HUDEP-2 (cell line): Measurements from ENCODE around the gene DNAJC6.
A peak's percentile ranks its signal among the peaks of the same experiment; 100 is the strongest.
"Not testable (repeated sequence)": the region's sequence is repeated elsewhere in the genome, so short reads cannot be mapped to it uniquely, and the experiment has no call there.

ENCODE experiments used
- DNase-seq, 76 experiments: peaks; one replicate each; lab custom pipeline; 2025; ENCODE audit not compliant: unreplicated experiment in 76 of 76; lab: John Stamatoyannopoulos, UW

Gene DNAJC6

GRCh38 chr1:65423884-65424572 is 114.7 kb downstream of the DNAJC6 start:
- DNase-seq = peak in 17 of 76 experiments; percentile 6 to 69 (median 34)

- DNase-seq = no peak
These were observed 115.2 kb downstream of the DNAJC6 start for GRCh38 chr1:65424573-65424889.

- DNase-seq = no peak
These were observed 115.7 kb downstream of the DNAJC6 start for GRCh38 chr1:65425006-65425405.

GRCh38 chr1:65425697-65426096 is 116.4 kb downstream of the DNAJC6 start:
- DNase-seq = no peak

- DNase-seq = peak in 1 of 76 experiments; percentile 15
These were observed 119.7 kb downstream of the DNAJC6 start for GRCh38 chr1:65429078-65429477.

GRCh38 chr1:65429806-65430205 is 120.5 kb downstream of the DNAJC6 start:
- no peak for DNase-seq

- DNase-seq = peak in 32 of 76 experiments; percentile 4 to 71 (median 36)
These were observed 121.9 kb downstream of the DNAJC6 start for GRCh38 chr1:65431111-65431705.

- DNase-seq = no peak
These were observed 123.6 kb downstream of the DNAJC6 start for GRCh38 chr1:65432918-65433317.

GRCh38 chr1:65434255-65434654 is 124.9 kb downstream of the DNAJC6 start:
- no peak for DNase-seq

GRCh38 chr1:65434760-65435159 is 125.4 kb downstream of the DNAJC6 start:
- DNase-seq = no peak

- DNase-seq = no peak
These were observed 126.6 kb downstream of the DNAJC6 start for GRCh38 chr1:65435987-65436386.

GRCh38 chr1:65437616-65438015 is 128.3 kb downstream of the DNAJC6 start:
- DNase-seq = no peak

- no peak for DNase-seq
These were observed 131.1 kb downstream of the DNAJC6 start for GRCh38 chr1:65440322-65440900.

GRCh38 chr1:65440915-65441314 is 131.6 kb downstream of the DNAJC6 start:
- no peak for DNase-seq

- DNase-seq = no peak
These were observed 132.1 kb downstream of the DNAJC6 start for GRCh38 chr1:65441464-65441863.

GRCh38 chr1:65442442-65442841 is 133.1 kb downstream of the DNAJC6 start:
- no peak for DNase-seq

- no peak for DNase-seq
These were observed 134.3 kb downstream of the DNAJC6 start for GRCh38 chr1:65443647-65444046.

GRCh38 chr1:65444128-65444640 is 134.8 kb downstream of the DNAJC6 start:
- no peak for DNase-seq

GRCh38 chr1:65445837-65446236 is 136.5 kb downstream of the DNAJC6 start:
- no peak for DNase-seq

GRCh38 chr1:65449214-65449823 is 140.0 kb downstream of the DNAJC6 start:
- DNase-seq = no peak

- not testable (repeated sequence) for DNase-seq
These were observed 146.3 kb downstream of the DNAJC6 start for GRCh38 chr1:65455678-65456077.

- DNase-seq = no peak
These were observed 147.1 kb downstream of the DNAJC6 start for GRCh38 chr1:65456481-65456880.
